Subcutaneous adipose tissue (tissue), 4 donors: Measurements from ENCODE around the gene ADAT3. TPM values are rescaled to one million over a fixed set of nuclear protein-coding genes. Genes with fewer than 3 reads are reported as not detected.

ENCODE experiments used
- CTCF ChIP-seq: fragments of 450-650 bp; IDR thresholded peaks from one replicate; pipeline ENCODE4 v1.5.1; 2016; ENCODE audit warnings: low read depth, mild to moderate bottlenecking, control low read depth, antibody characterized with exemption, moderate library complexity
- total RNA-seq, 4 donors: library from RNA; depleted of rRNA; stranded (reverse); fragments of >200 nt; gene quantifications; one replicate each; pipeline ENCODE4 v1.1.0, GENCODE V29; 2016

Gene ADAT3
- total RNA-seq, 4 donors from 2014 or later: 0.68 to 1.1 (median 0.93) TPM

- no peak for TF ChIP-seq CTCF
These were observed 5.9 kb downstream of the ADAT3 start for GRCh38 chr19:1911098-1911497.

GRCh38 chr19:1911995-1912394 lies 6.8 kb downstream of the ADAT3 start:
- no peak for TF ChIP-seq CTCF

- no peak for TF ChIP-seq CTCF
These were observed 7.7 kb downstream of the ADAT3 start for GRCh38 chr19:1912760-1913505.

GRCh38 chr19:1913781-1914577 lies 8.8 kb downstream of the ADAT3 start:
- TF ChIP-seq CTCF: no peak

GRCh38 chr19:1914826-1915341 lies 9.7 kb downstream of the ADAT3 start:
- no peak for TF ChIP-seq CTCF

GRCh38 chr19:1917146-1917545 lies 11.9 kb downstream of the ADAT3 start:
- no peak for TF ChIP-seq CTCF

GRCh38 chr19:1917926-1918325 lies 12.7 kb downstream of the ADAT3 start:
- TF ChIP-seq CTCF: no peak
